ENCODE measurements around the gene CYP2B6. TPM values are rescaled to one million over a fixed set of nuclear protein-coding genes. Genes with fewer than 3 reads are reported as not detected.
"Not testable (repeated sequence)": the region's sequence is repeated elsewhere in the genome, so short reads cannot be mapped to it uniquely, and the experiment has no call there.

Gene CYP2B6
- polyA plus RNA-seq, 3 donors = not detected

- no peak overlapping the region for H3K27ac ChIP-seq (ENCODE audit: low read depth in 1 of 2, low read length in 2 of 2)
- H3K27me3 ChIP-seq (ENCODE audit: control insufficient read depth in 2 of 2, insufficient read depth in 2 of 2, low read length in 2 of 2) = peaks cover 0 to 2% of the 10 kb centered on the region in 2 donors
- no peak for TF ChIP-seq CTCF (IDR thresholded peaks at IDR 0.05)
- H3K4me3 Mint-ChIP-seq = no peak overlapping the region
- no peak overlapping the region for H3K9ac ChIP-seq (ENCODE audit: insufficient read depth, low read length, poor library complexity, severe bottlenecking)
- no peaks in the 10 kb centered on the region for H4K20me1 ChIP-seq (ENCODE audit: insufficient read depth, low read length)
- H3K4me1 ChIP-seq (ENCODE audit: control insufficient read depth in 1 of 2, insufficient read depth in 2 of 2, low read length in 2 of 2) = no peaks in the 10 kb centered on the region
- peaks cover 0 to 16% (median 6%) of the 10 kb centered on the region in 7 donors for H3K9me3 Mint-ChIP-seq
- DNase-seq = no peak
- 92% methylated on average over 3 of the region's 7 CpGs for WGBS (ENCODE audit: insufficient coverage)
- H3K79me2 ChIP-seq (ENCODE audit: insufficient read depth, low read length) = no peaks in the 10 kb centered on the region
- H2AFZ ChIP-seq (ENCODE audit: insufficient read depth, low read depth, low read length, poor library complexity, severe bottlenecking) = no peak overlapping the region
- H3K4me3 ChIP-seq (replicated peaks in 1 of 3; ENCODE audit: low read depth in 2 of 3, low read length in 3 of 3) = no peak overlapping the region
- H3K27ac Mint-ChIP-seq = no peak overlapping the region
- H3K27me3 Mint-ChIP-seq (ENCODE audit: low read depth in 3 of 3) = peaks cover 1 to 9% (median 6%) of the 10 kb centered on the region in 3 donors
- no peak overlapping the region for H3K4me2 ChIP-seq (replicated peaks; ENCODE audit: extremely low read depth, low read length, poor library complexity, severe bottlenecking)
- no peaks in the 10 kb centered on the region for H3K36me3 ChIP-seq (replicated peaks in 1 of 2; ENCODE audit: control insufficient read depth in 1 of 2, insufficient read depth in 2 of 2, low read length in 2 of 2)
- H3K9me3 ChIP-seq (replicated peaks in 1 of 2; ENCODE audit: control insufficient read depth in 1 of 2, insufficient read depth in 1 of 2, low read length in 2 of 2) = no peaks in the 10 kb centered on the region
- H3K4me1 Mint-ChIP-seq = no peaks in the 10 kb centered on the region
- H3K36me3 Mint-ChIP-seq = no peaks in the 10 kb centered on the region
- intact Hi-C loops (cut with micrococcal nuclease) = no loop called here
These were observed 1.6 kb upstream of the CYP2B6 start for GRCh38 chr19:40989453-40989852.

DNA sequence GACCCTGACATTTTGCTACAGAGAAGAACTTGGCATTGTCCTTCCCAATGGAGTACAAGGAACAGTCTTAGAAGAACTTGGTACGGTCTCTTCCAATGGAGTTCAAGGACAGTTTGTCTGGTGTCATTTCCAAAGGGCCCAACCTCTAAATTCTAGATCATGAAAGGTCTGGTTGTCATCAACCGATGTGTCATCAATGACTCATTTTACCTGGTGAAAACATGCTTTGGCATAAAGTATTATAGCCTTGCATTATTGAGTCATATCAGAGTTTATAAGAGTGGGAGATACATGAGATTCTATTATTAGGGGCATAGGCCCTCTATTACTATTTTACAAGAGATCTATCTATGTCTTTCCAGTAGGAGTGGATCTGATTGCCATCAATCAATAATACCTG, 4.3 kb downstream of the CYP2B6 start:
- peaks cover 0 to 5% (median 2%) of the 10 kb centered on the region in 7 donors for H3K9me3 Mint-ChIP-seq
- Histone ChIP-seq H3K9ac (ENCODE audit: insufficient read depth, low read length, poor library complexity, severe bottlenecking) (no peak overlapping the region), H3K4me2 (replicated peaks; ENCODE audit: extremely low read depth, low read length, poor library complexity, severe bottlenecking) (no peak overlapping the region), H3K79me2 (ENCODE audit: insufficient read depth, low read length) (no peaks in the 10 kb centered on the region), H3K27me3 (ENCODE audit: control insufficient read depth in 2 of 2, insufficient read depth in 2 of 2, low read length in 2 of 2) (peaks cover 0 to 2% of the 10 kb centered on the region in 2 donors), H3K4me3 (replicated peaks in 1 of 3; ENCODE audit: low read depth in 2 of 3, low read length in 3 of 3) (no peak overlapping the region), H4K20me1 (ENCODE audit: insufficient read depth, low read length) (no peaks in the 10 kb centered on the region), H3K27ac (ENCODE audit: low read depth in 1 of 2, low read length in 2 of 2) (no peak overlapping the region), H3K4me1 (ENCODE audit: control insufficient read depth in 1 of 2, insufficient read depth in 2 of 2, low read length in 2 of 2) (no peaks in the 10 kb centered on the region), H2AFZ (ENCODE audit: insufficient read depth, low read depth, low read length, poor library complexity, severe bottlenecking) (no peak overlapping the region), H3K36me3 (replicated peaks in 1 of 2; ENCODE audit: control insufficient read depth in 1 of 2, insufficient read depth in 2 of 2, low read length in 2 of 2) (no peaks in the 10 kb centered on the region), H3K9me3 (replicated peaks in 1 of 2; ENCODE audit: control insufficient read depth in 1 of 2, insufficient read depth in 1 of 2, low read length in 2 of 2) (no peaks in the 10 kb centered on the region)
- DNase-seq = no peak
- no peaks in the 10 kb centered on the region for H3K4me1 Mint-ChIP-seq
- intact Hi-C loops (cut with micrococcal nuclease) = no loop called here
- no peak overlapping the region for H3K27ac Mint-ChIP-seq
- H3K36me3 Mint-ChIP-seq = no peaks in the 10 kb centered on the region
- H3K27me3 Mint-ChIP-seq (ENCODE audit: low read depth in 3 of 3) = peaks cover 2 to 10% (median 8%) of the 10 kb centered on the region in 3 donors
- no peak for TF ChIP-seq CTCF (IDR thresholded peaks at IDR 0.05)
- WGBS (ENCODE audit: insufficient coverage) = 100% methylated on average over 1 of the region's 2 CpGs
- no peak overlapping the region for H3K4me3 Mint-ChIP-seq

GRCh38 chr19:40999018-40999417, 7.9 kb downstream of the CYP2B6 start:
- H3K4me1 ChIP-seq (ENCODE audit: control insufficient read depth in 1 of 2, insufficient read depth in 2 of 2, low read length in 2 of 2); H3K27me3 ChIP-seq (ENCODE audit: control insufficient read depth in 2 of 2, insufficient read depth in 2 of 2, low read length in 2 of 2); H3K4me1 Mint-ChIP-seq; H3K27ac Mint-ChIP-seq; intact Hi-C loops (cut with micrococcal nuclease); H3K36me3 ChIP-seq (replicated peaks in 1 of 2; ENCODE audit: control insufficient read depth in 1 of 2, insufficient read depth in 2 of 2, low read length in 2 of 2); H2AFZ ChIP-seq (ENCODE audit: insufficient read depth, low read depth, low read length, poor library complexity, severe bottlenecking); H3K36me3 Mint-ChIP-seq; H3K79me2 ChIP-seq (ENCODE audit: insufficient read depth, low read length); DNase-seq; H3K9ac ChIP-seq (ENCODE audit: insufficient read depth, low read length, poor library complexity, severe bottlenecking); H3K4me2 ChIP-seq (replicated peaks; ENCODE audit: extremely low read depth, low read length, poor library complexity, severe bottlenecking); H3K4me3 ChIP-seq (replicated peaks in 1 of 3; ENCODE audit: low read depth in 2 of 3, low read length in 3 of 3); H4K20me1 ChIP-seq (ENCODE audit: insufficient read depth, low read length); H3K27ac ChIP-seq (ENCODE audit: low read depth in 1 of 2, low read length in 2 of 2); H3K4me3 Mint-ChIP-seq; H3K9me3 Mint-ChIP-seq; H3K9me3 ChIP-seq (replicated peaks in 1 of 2; ENCODE audit: control insufficient read depth in 1 of 2, insufficient read depth in 1 of 2, low read length in 2 of 2): not testable (repeated sequence)
- no CpG with 5 or more reads among the region's 2 CpGs for WGBS (ENCODE audit: insufficient coverage)
- peaks cover 2 to 12% (median 9%) of the 10 kb centered on the region in 3 donors for H3K27me3 Mint-ChIP-seq (ENCODE audit: low read depth in 3 of 3)
